Body of pancreas (tissue), 4 donors: ENCODE results near the gene ADGRB3. TPM values are rescaled to one million over a fixed set of nuclear protein-coding genes. Genes with fewer than 3 reads are reported as not detected.
A peak's percentile ranks its signal among the peaks of the same experiment; 100 is the strongest.
"Not testable (repeated sequence)": the region's sequence is repeated elsewhere in the genome, so short reads cannot be mapped to it uniquely, and the experiment has no call there.

Experiments used
- ATAC-seq: fragments of 150-250 bp; one replicate; pipeline ENCODE4 v1.9.1; 2016
- DNase-seq, 4 donors: peaks; one replicate each; pipeline ENCODE4 v3.0.0-alpha.2; 2019
- H3K27ac ChIP-seq, 4 donors: fragments of 200-600 bp; sonication (generic); 1 replicate in 3 of 4; 2 replicates in 1 of 4; pipeline versions ENCODE4 v1.5.1 to v1.6.1; 2016 to 2019; ENCODE audit warnings: mild to moderate bottlenecking in 1 of 4, mixed read lengths in 1 of 4, moderate library complexity in 1 of 4
- H3K27me3 ChIP-seq, 2 donors: fragments of 200-600 bp; sonication (generic); one replicate each; pipeline ENCODE4 v1.6.0; 2016; ENCODE audit warnings: mild to moderate bottlenecking in 1 of 2
- H3K36me3 ChIP-seq, 2 donors: fragments of 200-600 bp; sonication (generic); replicated peaks in 1 of 2; 2 replicates each; pipeline ENCODE4 v1.5.1; 2016; ENCODE audit warnings: low read depth in 2 of 2; ENCODE audit not compliant: insufficient read depth in 1 of 2
- H3K4me1 ChIP-seq: fragments of 200-600 bp; sonication (generic); one replicate; pipeline ENCODE4 v1.6.0; 2016
- H3K4me3 ChIP-seq, 2 donors: fragments of 200-600 bp; sonication (generic); 1 replicate in 1 of 2; 2 replicates in 1 of 2; pipeline ENCODE4 v1.5.1; 2016 to 2019
- H3K9me3 ChIP-seq, 3 donors: fragments of 200-600 bp; sonication (generic); 1 replicate in 2 of 3; 2 replicates in 1 of 3; pipeline ENCODE4 v1.5.1; 2016
- POLR2A ChIP-seq, 3 donors: fragments of 450-650 bp; IDR thresholded peaks; one replicate each; pipeline ENCODE4 v1.6.1; 2016; ENCODE audit warnings: antibody characterized with exemption in 3 of 3, mild to moderate bottlenecking in 2 of 3
- WGBS, 2 donors: methylation state at CpG; one replicate each; pipeline ENCODE4 v1.1.5; 2017; 5-methylcytosine and 5-hydroxymethylcytosine counted together
- intact Hi-C: fragments of 100-400 bp; cut with DNase I; formaldehyde crosslinking; loops from one replicate; pipeline ENCODE4 v1.15.1; 2023
- total RNA-seq, 2 donors: library from RNA; depleted of rRNA; stranded (reverse); fragments of >200 nt; gene quantifications; one replicate each; pipeline ENCODE4 v1.1.0, GENCODE V29; 2016
- TF ChIP-seq, protein P1 (sequence below), 7 experiments: fragments of 450-650 bp in 4 of 7; fragments of 200-600 bp in 3 of 7; sonication (generic) in 3 of 7; IDR thresholded peaks; one replicate each; pipeline ENCODE4 v1.5.1; 2016 to 2019; ENCODE audit warnings: antibody characterized with exemption in 7 of 7

ADGRB3 gene
- total RNA-seq, 2 donors from 2014 or later: under 0.01 to 1.3 TPM

DNA sequence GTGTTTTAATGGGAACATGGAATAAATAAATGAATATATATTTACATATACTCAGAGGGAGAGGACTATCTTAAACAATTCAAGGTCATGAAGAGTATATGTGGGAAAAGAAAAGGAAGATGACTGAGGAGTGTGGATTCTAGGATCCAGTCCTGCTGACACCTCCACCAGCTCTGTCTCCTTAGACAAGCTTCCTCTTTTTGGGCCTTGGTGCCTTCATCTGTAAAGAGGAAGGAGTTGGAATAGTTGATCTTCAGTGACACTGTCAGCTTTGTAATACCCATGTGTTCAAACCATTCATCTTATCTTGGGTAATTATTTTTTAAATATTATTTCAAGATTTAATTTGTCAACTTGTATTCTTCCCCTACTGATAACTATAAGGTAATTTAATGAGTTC, 338.0 kb downstream of the ADGRB3 start:
- TF ChIP-seq, protein P1, sequence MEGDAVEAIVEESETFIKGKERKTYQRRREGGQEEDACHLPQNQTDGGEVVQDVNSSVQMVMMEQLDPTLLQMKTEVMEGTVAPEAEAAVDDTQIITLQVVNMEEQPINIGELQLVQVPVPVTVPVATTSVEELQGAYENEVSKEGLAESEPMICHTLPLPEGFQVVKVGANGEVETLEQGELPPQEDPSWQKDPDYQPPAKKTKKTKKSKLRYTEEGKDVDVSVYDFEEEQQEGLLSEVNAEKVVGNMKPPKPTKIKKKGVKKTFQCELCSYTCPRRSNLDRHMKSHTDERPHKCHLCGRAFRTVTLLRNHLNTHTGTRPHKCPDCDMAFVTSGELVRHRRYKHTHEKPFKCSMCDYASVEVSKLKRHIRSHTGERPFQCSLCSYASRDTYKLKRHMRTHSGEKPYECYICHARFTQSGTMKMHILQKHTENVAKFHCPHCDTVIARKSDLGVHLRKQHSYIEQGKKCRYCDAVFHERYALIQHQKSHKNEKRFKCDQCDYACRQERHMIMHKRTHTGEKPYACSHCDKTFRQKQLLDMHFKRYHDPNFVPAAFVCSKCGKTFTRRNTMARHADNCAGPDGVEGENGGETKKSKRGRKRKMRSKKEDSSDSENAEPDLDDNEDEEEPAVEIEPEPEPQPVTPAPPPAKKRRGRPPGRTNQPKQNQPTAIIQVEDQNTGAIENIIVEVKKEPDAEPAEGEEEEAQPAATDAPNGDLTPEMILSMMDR (IDR thresholded peaks at IDR 0.05): no peak
- no peak for TF ChIP-seq POLR2A (IDR thresholded peaks at IDR 0.05)
- H3K27me3 ChIP-seq: no peaks in the 10 kb centered on the region
- no peak overlapping the region for H3K4me3 ChIP-seq
- DNase-seq (no peak), ATAC-seq (no peak)
- intact Hi-C loops: no loop called here
- no peaks in the 10 kb centered on the region for H3K4me1 ChIP-seq
- no peaks in the 10 kb centered on the region for H3K9me3 ChIP-seq
- H3K27ac ChIP-seq: no peak overlapping the region
- H3K36me3 ChIP-seq: no peaks in the 10 kb centered on the region

DNA sequence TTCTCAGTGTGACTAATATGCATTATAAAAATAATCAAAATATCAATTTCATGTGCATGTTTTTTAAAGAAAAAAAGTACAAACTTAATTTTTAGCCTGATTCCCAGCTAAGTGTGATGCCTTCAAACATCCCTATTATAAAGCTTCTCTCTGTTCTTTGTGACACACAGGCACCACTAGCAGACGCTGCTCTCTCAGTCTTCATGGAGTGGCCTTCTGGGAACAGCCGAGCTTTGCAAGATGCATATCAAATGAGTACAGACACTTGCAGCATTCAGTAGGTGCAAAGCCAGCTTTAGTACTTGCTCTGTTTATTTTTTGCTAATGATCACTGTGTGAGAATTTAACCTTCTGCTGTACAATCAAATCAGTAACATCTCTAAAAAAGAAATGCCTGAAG, 340.0 kb downstream of the ADGRB3 start:
- intact Hi-C loops: no loop called here
- H3K27me3 ChIP-seq: no peaks in the 10 kb centered on the region
- TF ChIP-seq POLR2A (IDR thresholded peaks at IDR 0.05): no peak
- TF ChIP-seq, protein P1 (IDR thresholded peaks at IDR 0.05): no peak
- ATAC-seq: no peak
- H3K9me3 ChIP-seq: no peaks in the 10 kb centered on the region
- H3K36me3 ChIP-seq: no peaks in the 10 kb centered on the region
- H3K27ac ChIP-seq: no peak overlapping the region
- WGBS, 2 donors: 8 to 27% methylated on average over 2 of the region's 2 CpGs
- H3K4me3 ChIP-seq: no peak overlapping the region
- H3K4me1 ChIP-seq: no peaks in the 10 kb centered on the region
- peak in 1 of 4 donors; percentile 20 for DNase-seq

DNA sequence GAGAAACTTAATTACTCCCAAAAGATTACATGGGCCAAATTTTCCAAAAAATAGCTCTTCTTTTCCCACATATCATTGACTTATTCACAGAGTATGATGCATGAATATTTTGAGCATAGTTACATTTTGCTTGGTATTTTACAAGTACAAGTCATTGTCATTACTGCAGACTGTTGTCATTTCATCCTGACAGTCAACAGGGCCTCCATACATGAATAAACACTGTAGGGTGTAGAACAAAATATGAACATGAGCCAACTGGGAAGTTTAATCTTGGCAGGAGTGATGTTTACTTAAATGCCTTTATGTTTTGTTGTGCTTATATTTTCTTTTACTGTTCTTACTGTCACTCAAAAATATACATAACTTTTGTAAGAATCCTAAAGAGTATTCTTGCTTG, 340.7 kb downstream of the ADGRB3 start:
- intact Hi-C loops: no loop called here
- no peaks in the 10 kb centered on the region for H3K27me3 ChIP-seq
- TF ChIP-seq, protein P1 (IDR thresholded peaks at IDR 0.05): no peak
- TF ChIP-seq POLR2A (IDR thresholded peaks at IDR 0.05): no peak
- no peak for ATAC-seq
- no peak for DNase-seq
- H3K4me3 ChIP-seq: no peak overlapping the region
- H3K9me3 ChIP-seq: no peaks in the 10 kb centered on the region
- H3K27ac ChIP-seq: no peak overlapping the region
- H3K4me1 ChIP-seq: no peaks in the 10 kb centered on the region
- no peaks in the 10 kb centered on the region for H3K36me3 ChIP-seq

DNA sequence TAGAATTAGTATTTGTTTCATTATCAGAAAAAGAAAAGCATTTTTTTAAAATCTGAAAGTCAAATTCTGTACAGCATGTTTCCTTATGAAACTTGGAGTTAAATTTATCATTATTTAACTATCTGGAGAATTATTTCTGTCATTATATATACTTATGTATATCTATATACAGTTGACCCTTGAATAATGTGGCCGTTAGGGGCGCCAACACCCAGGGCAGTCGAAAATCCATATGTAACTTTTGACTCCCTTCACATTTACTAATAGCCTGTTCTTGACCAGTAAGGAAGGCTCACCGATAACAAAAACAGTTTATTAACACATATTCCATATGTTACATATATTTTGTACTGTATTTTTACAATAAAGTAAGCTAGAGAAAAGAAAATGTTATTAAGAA, 341.2 kb downstream of the ADGRB3 start:
- H3K27me3 ChIP-seq: no peaks in the 10 kb centered on the region
- no peaks in the 10 kb centered on the region for H3K4me1 ChIP-seq
- TF ChIP-seq, protein P1 (IDR thresholded peaks at IDR 0.05): no peak
- no peak for TF ChIP-seq POLR2A (IDR thresholded peaks at IDR 0.05)
- H3K36me3 ChIP-seq: no peaks in the 10 kb centered on the region
- 79 to 80% methylated on average over 4 of the region's 4 CpGs for WGBS, 2 donors
- intact Hi-C loops: no loop called here
- no peak overlapping the region for H3K27ac ChIP-seq
- ATAC-seq: no peak
- no peaks in the 10 kb centered on the region for H3K9me3 ChIP-seq
- H3K4me3 ChIP-seq: no peak overlapping the region
- no peak for DNase-seq

DNA sequence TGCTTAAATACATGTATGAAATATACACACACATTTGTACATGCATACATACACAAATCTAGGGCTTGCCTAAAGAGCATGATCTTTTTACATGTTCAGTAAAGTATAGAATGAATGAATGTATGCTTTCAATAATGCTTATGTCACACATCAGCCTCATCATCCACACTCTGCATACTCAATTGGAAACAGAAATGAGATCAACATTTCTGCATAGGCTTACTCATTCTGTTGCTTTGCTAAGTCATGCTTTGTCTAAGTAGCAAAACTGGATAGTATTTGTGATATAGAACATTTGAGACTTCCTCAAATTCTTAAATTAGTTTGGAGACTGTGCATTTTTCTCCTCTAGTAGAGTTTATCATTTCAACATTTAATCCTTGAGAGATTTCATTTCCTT, 343.3 kb downstream of the ADGRB3 start:
- Histone ChIP-seq H3K9me3 (no peaks in the 10 kb centered on the region), H3K4me3 (no peak overlapping the region), H3K27me3 (no peaks in the 10 kb centered on the region), H3K36me3 (no peaks in the 10 kb centered on the region), H3K27ac (no peak overlapping the region), H3K4me1 (no peaks in the 10 kb centered on the region)
- TF ChIP-seq, protein P1 (IDR thresholded peaks at IDR 0.05): no peak
- TF ChIP-seq POLR2A (IDR thresholded peaks at IDR 0.05): no peak
- ATAC-seq (no peak), DNase-seq (no peak)
- intact Hi-C loops: no loop called here

DNA sequence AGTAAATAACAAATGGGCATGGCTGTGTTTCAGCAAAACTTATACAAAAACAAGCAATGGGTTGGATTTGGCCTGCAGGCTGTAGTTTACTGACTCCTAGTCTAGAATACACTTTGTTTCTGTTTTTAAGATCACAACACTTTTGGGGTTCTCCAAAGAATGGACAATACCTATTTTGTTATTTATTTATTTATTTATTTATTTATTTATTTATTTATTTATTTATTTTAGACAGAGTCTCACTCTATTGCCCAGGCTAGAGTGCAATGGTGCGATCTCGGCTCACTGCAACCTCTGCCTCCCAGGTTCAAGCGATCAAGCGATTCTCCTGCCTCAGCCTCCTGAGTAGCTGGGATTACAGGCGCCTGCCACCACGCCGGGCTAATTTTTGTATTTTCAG, 346.6 kb downstream of the ADGRB3 start:
- ATAC-seq, H3K27me3 ChIP-seq, H3K36me3 ChIP-seq, intact Hi-C loops, H3K4me3 ChIP-seq, DNase-seq, H3K9me3 ChIP-seq, H3K4me1 ChIP-seq, H3K27ac ChIP-seq: not testable (repeated sequence)
- WGBS, 2 donors: 90 to 93% methylated on average over 7 of the region's 7 CpGs
